ENCODE data around the gene ASB8.
"Not testable (repeated sequence)": the region's sequence is repeated elsewhere in the genome, so short reads cannot be mapped to it uniquely, and the experiment has no call there.

The ASB8 gene

DNA sequence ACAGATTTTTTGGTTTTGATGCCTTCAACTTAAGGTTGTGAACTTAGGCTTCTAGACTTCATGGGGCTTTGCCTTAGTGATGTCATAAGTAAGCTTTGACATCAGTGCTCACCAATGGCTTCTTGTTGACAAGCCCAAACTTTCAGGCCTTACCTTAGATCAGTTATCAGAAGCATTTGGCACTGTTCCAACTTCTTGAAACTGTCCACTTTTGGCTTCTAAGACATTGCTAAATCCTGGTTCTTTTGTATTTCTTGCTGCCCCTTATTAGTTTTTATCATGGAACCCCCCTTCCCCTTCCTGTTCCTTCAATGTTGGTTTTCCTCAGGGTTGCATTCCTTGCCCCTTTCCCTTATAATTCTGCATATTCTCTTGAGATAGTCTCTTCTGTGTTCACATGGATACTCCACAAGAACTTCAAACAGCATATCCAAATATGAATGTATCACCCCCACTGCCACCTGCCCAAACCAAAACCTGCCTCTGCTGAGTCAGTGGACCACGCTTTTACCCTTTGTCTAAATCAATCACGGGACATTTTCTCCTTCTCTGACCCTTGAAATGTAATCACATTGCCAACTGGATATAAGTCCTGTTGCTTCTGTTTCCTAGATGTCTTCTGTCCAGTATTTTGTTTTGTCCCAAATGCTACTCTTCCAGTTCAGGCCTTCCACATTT lies 30.2 kb downstream of the ASB8 start:
- H3K4me3 ChIP-seq (ENCODE audit: low read depth, low read length), result no peak overlapping the region
- TF ChIP-seq CTCF (IDR thresholded peaks at IDR 0.05; ENCODE audit: insufficient read depth, low read length, missing control alignments), result no peak
- ChIA-PET CTCF (no interaction called here), POLR2A (no interaction called here)
- DNase-seq (ENCODE audit: low read depth, low spot score), result no peak

DNA sequence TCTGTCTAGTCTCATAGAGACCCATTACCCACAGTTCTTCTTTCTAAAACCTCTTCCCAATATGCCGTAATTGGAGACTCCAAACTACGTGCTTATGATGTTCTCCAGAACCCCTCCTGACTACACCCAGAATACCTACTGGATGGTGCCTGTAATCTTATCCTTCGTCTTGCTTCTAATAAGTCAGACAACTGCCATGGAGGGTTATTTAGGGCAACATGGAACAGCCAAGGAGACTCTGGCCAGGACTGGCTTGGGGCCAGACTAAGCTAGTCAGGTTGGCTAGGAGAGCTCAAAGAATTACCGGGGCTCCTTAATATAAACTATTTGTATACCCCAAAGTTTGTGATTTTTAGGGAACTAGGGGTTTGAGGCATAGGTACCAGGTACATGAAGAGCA lies 31.3 kb downstream of the ASB8 start:
- ChIA-PET CTCF (no interaction called here), POLR2A (no interaction called here)
- TF ChIP-seq CTCF (IDR thresholded peaks at IDR 0.05; ENCODE audit: insufficient read depth, low read length, missing control alignments), result no peak
- H3K4me3 ChIP-seq (ENCODE audit: low read depth, low read length), result no peak overlapping the region
- no peak for DNase-seq (ENCODE audit: low read depth, low spot score)

DNA sequence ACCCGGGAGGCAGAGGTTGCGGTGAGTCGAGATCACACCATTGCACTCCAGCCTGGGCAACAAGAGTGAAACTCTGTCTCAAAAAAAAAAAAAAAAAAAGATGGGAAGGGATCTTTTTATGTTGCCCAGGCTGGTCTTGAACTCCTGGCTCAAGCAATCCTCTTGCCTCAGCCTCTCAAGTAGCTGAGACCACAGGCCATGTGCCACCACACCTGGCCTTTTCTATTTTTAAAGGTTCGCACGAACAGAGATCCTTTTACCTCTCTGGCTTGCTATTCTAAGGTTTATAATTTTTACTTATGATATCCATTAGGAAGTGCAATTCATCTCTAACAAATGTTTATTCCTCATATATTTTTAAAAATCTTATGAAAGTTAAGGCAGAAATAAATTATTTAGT lies 31.8 kb downstream of the ASB8 start:
- CTCF ChIA-PET; DNase-seq (ENCODE audit: low read depth, low spot score); H3K4me3 ChIP-seq (ENCODE audit: low read depth, low read length); POLR2A ChIA-PET: not testable (repeated sequence)

DNA sequence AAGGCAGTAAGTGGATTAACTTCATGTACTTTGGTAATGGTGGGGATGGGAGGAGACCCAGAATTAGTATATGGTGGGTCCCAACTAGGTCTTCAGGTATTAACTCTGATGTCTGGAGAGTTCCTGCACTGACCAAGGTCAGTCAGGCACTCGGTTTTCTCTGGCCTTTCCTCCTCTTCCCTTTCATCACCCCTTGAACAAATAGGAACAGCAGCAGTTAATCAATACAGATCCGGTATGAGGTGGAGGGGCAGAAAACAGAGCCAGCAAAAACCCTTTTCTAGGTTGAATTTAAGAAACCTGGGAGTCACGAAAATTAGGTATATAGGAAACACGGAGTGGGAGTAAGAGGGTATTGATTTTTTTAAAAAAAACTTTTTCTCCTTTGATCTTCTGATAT lies 34.1 kb downstream of the ASB8 start:
- no peak for DNase-seq (ENCODE audit: low read depth, low spot score)
- POLR2A ChIA-PET, result no interaction called here
- no peak for TF ChIP-seq CTCF (IDR thresholded peaks at IDR 0.05; ENCODE audit: insufficient read depth, low read length, missing control alignments)
- CTCF ChIA-PET, result no interaction called here
- H3K4me3 ChIP-seq (ENCODE audit: low read depth, low read length), result no peak overlapping the region

GRCh38 chr12:48122065-48122834 lies 35.1 kb downstream of the ASB8 start:
- ChIA-PET CTCF (no interaction called here), POLR2A (no interaction called here)
- no peak for TF ChIP-seq CTCF (IDR thresholded peaks at IDR 0.05; ENCODE audit: insufficient read depth, low read length, missing control alignments)
- DNase-seq (ENCODE audit: low read depth, low spot score), result no peak
- no peak overlapping the region for H3K4me3 ChIP-seq (ENCODE audit: low read depth, low read length)

DNA sequence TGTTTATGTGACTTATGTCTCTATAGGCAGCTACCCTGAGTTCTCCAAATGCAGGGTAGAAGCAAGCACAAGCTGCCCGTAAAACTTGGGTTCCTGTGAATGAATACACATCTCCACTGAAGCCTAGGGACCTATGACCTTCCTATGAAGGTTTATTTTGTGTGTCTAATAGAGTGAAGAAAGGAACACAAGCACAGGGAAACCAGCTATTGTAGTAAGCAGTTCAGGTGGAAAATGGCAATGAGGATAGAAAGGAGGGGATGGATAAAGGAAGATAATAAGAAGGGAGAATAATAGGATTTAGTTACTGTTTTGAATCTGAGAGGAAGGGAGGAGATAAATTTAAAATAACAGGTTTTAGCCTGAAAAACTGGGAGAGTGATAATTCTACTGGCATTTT lies 35.8 kb downstream of the ASB8 start:
- no peak overlapping the region for H3K4me3 ChIP-seq (ENCODE audit: low read depth, low read length)
- no peak for TF ChIP-seq CTCF (IDR thresholded peaks at IDR 0.05; ENCODE audit: insufficient read depth, low read length, missing control alignments)
- ChIA-PET CTCF (interaction anchor here (1.7 kb wide), 1 partner anchor 172 kb away, joined by 4 read pairs; no protein-coding TSS in a partner anchor), POLR2A (no interaction called here)
- no peak for DNase-seq (ENCODE audit: low read depth, low spot score)
